Type B pancreatic cell (in vitro differentiated cells): Measurements from ENCODE around the gene GRAP. TPM values are rescaled to one million over a fixed set of nuclear protein-coding genes. Genes with fewer than 3 reads are reported as not detected.

Experiments
- DNase-seq: peaks from one replicate; pipeline ENCODE4 v3.0.0; 2021; ENCODE audit warnings: mixed read lengths; ENCODE audit not compliant: unreplicated experiment; ENCODE audit errors: extremely low spot score
- H3K27ac Mint-ChIP-seq: 2 replicates; pipeline ENCODE4 v1.8.0; 2021; ENCODE audit warnings: mild to moderate bottlenecking, mixed read lengths
- H3K27me3 Mint-ChIP-seq: 2 replicates; pipeline ENCODE4 v1.8.0; 2021; ENCODE audit warnings: mixed read lengths
- H3K36me3 Mint-ChIP-seq: 2 replicates; pipeline ENCODE4 v1.8.0; 2021; ENCODE audit warnings: mixed read lengths
- H3K4me1 Mint-ChIP-seq: one replicate; pipeline ENCODE4 v1.8.0; 2021; ENCODE audit warnings: mixed read lengths; ENCODE audit not compliant: unreplicated experiment
- H3K4me3 Mint-ChIP-seq: 2 replicates; pipeline ENCODE4 v1.8.0; 2021; ENCODE audit warnings: mild to moderate bottlenecking, mixed read lengths
- H3K9me3 Mint-ChIP-seq: 2 replicates; pipeline ENCODE4 v1.8.0; 2021; ENCODE audit warnings: mixed read lengths
- total RNA-seq: library from RNA; stranded (reverse); gene quantifications from 2 replicates; pipeline ENCODE4 v1.2.1, GENCODE V29; 2021; ENCODE audit warnings: low replicate concordance
- TF ChIP-seq, protein P1 (sequence below): fragments of 200-600 bp; sonication (generic); conservative IDR thresholded peaks from 2 replicates; pipeline ENCODE4 v1.5.0; 2021; ENCODE audit warnings: antibody characterized with exemption, mild to moderate bottlenecking

The GRAP gene
- total RNA-seq, 1 donor from 2014 or later = 0.22 TPM

GRCh38 chr17:19018600-19018950 lies 28.2 kb downstream of the GRAP start:
- Mint-ChIP-seq H3K27ac (no peak overlapping the region), H3K27me3 (no peaks in the 10 kb centered on the region), H3K4me1 (peaks cover 6% of the 10 kb centered on the region), H3K36me3 (no peaks in the 10 kb centered on the region), H3K4me3 (no peak overlapping the region), H3K9me3 (no peaks in the 10 kb centered on the region)
- DNase-seq = no peak
- TF ChIP-seq, protein P1, sequence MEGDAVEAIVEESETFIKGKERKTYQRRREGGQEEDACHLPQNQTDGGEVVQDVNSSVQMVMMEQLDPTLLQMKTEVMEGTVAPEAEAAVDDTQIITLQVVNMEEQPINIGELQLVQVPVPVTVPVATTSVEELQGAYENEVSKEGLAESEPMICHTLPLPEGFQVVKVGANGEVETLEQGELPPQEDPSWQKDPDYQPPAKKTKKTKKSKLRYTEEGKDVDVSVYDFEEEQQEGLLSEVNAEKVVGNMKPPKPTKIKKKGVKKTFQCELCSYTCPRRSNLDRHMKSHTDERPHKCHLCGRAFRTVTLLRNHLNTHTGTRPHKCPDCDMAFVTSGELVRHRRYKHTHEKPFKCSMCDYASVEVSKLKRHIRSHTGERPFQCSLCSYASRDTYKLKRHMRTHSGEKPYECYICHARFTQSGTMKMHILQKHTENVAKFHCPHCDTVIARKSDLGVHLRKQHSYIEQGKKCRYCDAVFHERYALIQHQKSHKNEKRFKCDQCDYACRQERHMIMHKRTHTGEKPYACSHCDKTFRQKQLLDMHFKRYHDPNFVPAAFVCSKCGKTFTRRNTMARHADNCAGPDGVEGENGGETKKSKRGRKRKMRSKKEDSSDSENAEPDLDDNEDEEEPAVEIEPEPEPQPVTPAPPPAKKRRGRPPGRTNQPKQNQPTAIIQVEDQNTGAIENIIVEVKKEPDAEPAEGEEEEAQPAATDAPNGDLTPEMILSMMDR = no peak

- H3K4me1 Mint-ChIP-seq = peaks cover 6% of the 10 kb centered on the region
- H3K36me3 Mint-ChIP-seq = no peaks in the 10 kb centered on the region
- no peaks in the 10 kb centered on the region for H3K9me3 Mint-ChIP-seq
- no peaks in the 10 kb centered on the region for H3K27me3 Mint-ChIP-seq
- H3K4me3 Mint-ChIP-seq = no peak overlapping the region
- no peak overlapping the region for H3K27ac Mint-ChIP-seq
- TF ChIP-seq, protein P1 = no peak
- DNase-seq = no peak
Measured at GRCh38 chr17:19017804-19018599, 28.8 kb downstream of the GRAP start.

GRCh38 chr17:19017401-19017800 lies 29.4 kb downstream of the GRAP start:
- H3K36me3 Mint-ChIP-seq = no peaks in the 10 kb centered on the region
- no peak overlapping the region for H3K27ac Mint-ChIP-seq
- DNase-seq = no peak
- H3K4me3 Mint-ChIP-seq = no peak overlapping the region
- TF ChIP-seq, protein P1 = no peak
- H3K27me3 Mint-ChIP-seq = no peaks in the 10 kb centered on the region
- peaks cover 6% of the 10 kb centered on the region for H3K4me1 Mint-ChIP-seq
- no peaks in the 10 kb centered on the region for H3K9me3 Mint-ChIP-seq

- Mint-ChIP-seq H3K27me3 (no peaks in the 10 kb centered on the region), H3K27ac (no peak overlapping the region), H3K4me1 (peaks cover 6% of the 10 kb centered on the region), H3K9me3 (no peaks in the 10 kb centered on the region), H3K36me3 (no peaks in the 10 kb centered on the region), H3K4me3 (no peak overlapping the region)
- TF ChIP-seq, protein P1 = no peak
- DNase-seq = no peak
Measured at GRCh38 chr17:19016881-19017280, 29.9 kb downstream of the GRAP start.

- no peaks in the 10 kb centered on the region for H3K9me3 Mint-ChIP-seq
- no peak for DNase-seq
- TF ChIP-seq, protein P1 = no peak
- H3K27me3 Mint-ChIP-seq = no peaks in the 10 kb centered on the region
- no peaks in the 10 kb centered on the region for H3K36me3 Mint-ChIP-seq
- no peak overlapping the region for H3K4me3 Mint-ChIP-seq
- H3K4me1 Mint-ChIP-seq = peaks cover 6% of the 10 kb centered on the region
- no peak overlapping the region for H3K27ac Mint-ChIP-seq
Measured at GRCh38 chr17:19016297-19016696, 30.5 kb downstream of the GRAP start.
